K562 (cell line): ENCODE data around the gene PIF1. TPM values are rescaled to one million over a fixed set of nuclear protein-coding genes. Genes with fewer than 3 reads are reported as not detected.

Experiments
- ADNP ChIP-seq: fragments of 200-800 bp; sonication (Bioruptor generic); IDR thresholded peaks from 2 replicates; pipeline ENCODE4 v1.6.1; 2016; ENCODE audit warnings: missing genetic modification characterization, missing compliant biosample characterization
- BDP1 ChIP-seq: IDR thresholded peaks from 3 replicates; pipeline ENCODE4 v1.6.1; 2011; ENCODE audit not compliant: insufficient read length, insufficient read depth
- EHMT2 ChIP-seq: fragments of 450-650 bp; IDR thresholded peaks from 2 replicates; pipeline ENCODE4 v1.6.1; 2018; ENCODE audit warnings: antibody characterized with exemption
- ELF2 ChIP-seq: fragments of 250-450 bp; sonication (Bioruptor Pico); IDR thresholded peaks from 2 replicates; pipeline ENCODE4 v1.5.0; 2021; ENCODE audit warnings: mild to moderate bottlenecking
- ELF4 ChIP-seq: fragments of 450-650 bp; formaldehyde crosslinking; IDR thresholded peaks from 2 replicates; pipeline ENCODE4 v1.4.0; 2022; ENCODE audit warnings: missing genetic modification characterization
- GTF2E2 ChIP-seq: fragments of 200-800 bp; sonication (Bioruptor generic); IDR thresholded peaks from 2 replicates; pipeline ENCODE4 v1.6.1; 2016; ENCODE audit warnings: missing genetic modification characterization, missing compliant biosample characterization
- KDM5B ChIP-seq: fragments of 200-600 bp; sonication (generic); IDR thresholded peaks from 2 replicates; pipeline ENCODE4 v1.6.1; 2012; ENCODE audit warnings: low read depth, mild to moderate bottlenecking, moderate library complexity, low read length, control low read depth, inconsistent platforms; ENCODE audit not compliant: insufficient replicate concordance
- NCOR1 ChIP-seq: fragments of 450-650 bp; IDR thresholded peaks from 2 replicates; pipeline ENCODE4 v1.6.1; 2016; ENCODE audit warnings: mild to moderate bottlenecking, moderate library complexity
- PHF8 ChIP-seq: fragments of 200-600 bp; sonication (generic); IDR thresholded peaks from 2 replicates; pipeline ENCODE4 v1.6.1; 2012; ENCODE audit warnings: mixed run types, mild to moderate bottlenecking, inconsistent platforms, low read length, moderate library complexity, borderline replicate concordance
- PML ChIP-seq: IDR thresholded peaks from 2 replicates; pipeline ENCODE4 v1.6.1; 2012; ENCODE audit warnings: low read length, inconsistent platforms
- ZKSCAN1 ChIP-seq: fragments of 150-350 bp; IDR thresholded peaks from 2 replicates; pipeline ENCODE4 v1.6.1; 2016; ENCODE audit warnings: low read depth, low read length
- ZNF133 ChIP-seq: fragments of 250-450 bp; sonication (Bioruptor Pico); IDR thresholded peaks from 2 replicates; pipeline ENCODE4 v1.4.0; 2020; ENCODE audit warnings: mild to moderate bottlenecking
- polyA plus RNA-seq, 8 experiments: library from polyadenylated mRNA; depleted of rRNA in 4 of 8; stranded (reverse) in 5 of 8; unstranded in 3 of 8; fragments of >200 nt; fragmentation: Nextera tagmentation in 2 of 8; fragmentation: Illumina TruSeq in 1 of 8; extraction: Ambion mirVana in 2 of 8; extraction: Trizol in 1 of 8; gene quantifications; 2 replicates each; pipeline versions ENCODE4 v1.2.1 to v1.2.3, GENCODE V29; 2011 to 2014; ENCODE audit warnings: inconsistent platforms in 1 of 8, missing spikeins in 1 of 8
- total RNA-seq, 7 experiments: library from RNA; depleted of rRNA in 6 of 7; stranded (reverse); fragments of >200 nt in 6 of 7; fragmentation: Illumina TruSeq in 2 of 7; extraction: Trizol in 2 of 7; gene quantifications; 2 replicates each; pipeline versions ENCODE4 v1.2.1 to v1.2.3, GENCODE V29; 2011 to 2021; ENCODE audit warnings: low replicate concordance in 1 of 7
- TF ChIP-seq, protein P1 (sequence below), 2 experiments: fragments of 450-650 bp in 1 of 2; sonication (generic) in 1 of 2; formaldehyde crosslinking in 1 of 2; IDR thresholded peaks in 1 of 2; conservative IDR thresholded peaks in 1 of 2; 2 replicates each; pipeline versions ENCODE4 v1.6.1 to v1.8.1; 2016 to 2023; ENCODE audit warnings: mild to moderate bottlenecking in 2 of 2, moderate library complexity in 2 of 2, inconsistent platforms in 1 of 2, missing genetic modification reagents in 1 of 2
- TF ChIP-seq, protein P2 (sequence below): sonication (generic); formaldehyde crosslinking; IDR thresholded peaks from 2 replicates; pipeline ENCODE4 v1.8.1; 2023; ENCODE audit warnings: missing genetic modification reagents, mild to moderate bottlenecking, borderline replicate concordance
- TF ChIP-seq, protein P3 (sequence below), 2 experiments: fragments of 250-450 bp in 1 of 2; fragments of 450-650 bp in 1 of 2; sonication (Bioruptor Pico) in 1 of 2; IDR thresholded peaks; 2 replicates each; pipeline versions ENCODE4 v1.6.1 to v1.8.0; 2016 to 2021; ENCODE audit warnings: mild to moderate bottlenecking in 2 of 2, moderate library complexity in 2 of 2, missing compliant biosample characterization in 1 of 2, missing genetic modification characterization in 1 of 2
- TF ChIP-seq, protein P4 (sequence below), 2 experiments: fragments of 150-350 bp in 1 of 2; IDR thresholded peaks; 2 replicates each; pipeline ENCODE4 v1.6.1; 2012 to 2016; ENCODE audit warnings: low read depth in 2 of 2, low read length in 2 of 2, mild to moderate bottlenecking in 1 of 2, moderate library complexity in 1 of 2

PIF1 gene
- total and polyA plus RNA-seq, 9 of the 15 experiments (the other 6 are each of a cell fraction or from before 2014, with no cell fraction given), result 1.1 to 37.9 (median 11.5) TPM

DNA sequence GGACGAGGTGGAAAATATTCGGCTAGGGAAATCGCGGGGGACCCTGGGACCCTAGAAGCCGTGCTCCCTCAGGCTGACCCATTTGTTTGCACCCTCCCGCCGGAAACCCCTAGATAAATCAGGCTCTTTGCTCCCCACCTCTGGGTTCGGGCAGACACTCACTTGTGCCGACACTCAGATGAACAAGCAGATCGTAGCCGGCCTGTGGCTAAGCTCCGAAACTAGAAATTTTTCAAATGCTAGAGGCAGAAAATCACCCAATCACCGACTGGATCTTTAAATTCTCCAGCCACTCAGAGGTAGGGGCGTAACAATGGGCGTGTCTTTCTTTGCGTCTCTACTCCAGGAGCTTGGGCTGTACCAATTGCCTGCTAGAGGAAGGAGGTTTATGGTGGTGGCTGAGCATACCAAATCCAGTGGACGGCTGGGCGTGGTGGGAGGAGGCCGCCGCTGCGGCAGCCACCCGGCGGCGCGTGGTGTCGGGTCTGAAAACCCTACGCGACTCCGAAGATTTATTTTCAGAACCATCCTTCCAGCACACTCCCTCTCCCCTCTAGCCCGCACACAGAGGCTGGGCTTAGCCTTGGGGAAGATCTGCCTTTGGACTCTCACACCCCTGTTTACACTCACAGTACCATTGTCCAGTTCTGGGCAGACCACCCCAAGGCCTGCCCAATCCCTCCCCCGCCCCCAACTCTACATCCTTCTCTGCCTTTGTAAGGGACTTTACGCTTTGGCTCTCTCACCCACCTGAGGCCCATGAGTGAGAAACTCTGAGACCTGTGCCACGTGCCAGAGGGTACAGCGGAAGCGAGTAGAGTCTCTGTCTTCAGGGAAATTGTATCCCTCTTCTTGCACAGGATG is at the start of gene PIF1 (continued):
- TF ChIP-seq ZKSCAN1, result 0 out of 2 replicates have a peak, but pooled peaks have one; percentile 53
- no peak for TF ChIP-seq NCOR1
- TF ChIP-seq KDM5B, result peak; percentile 52
- TF ChIP-seq, protein P1, sequence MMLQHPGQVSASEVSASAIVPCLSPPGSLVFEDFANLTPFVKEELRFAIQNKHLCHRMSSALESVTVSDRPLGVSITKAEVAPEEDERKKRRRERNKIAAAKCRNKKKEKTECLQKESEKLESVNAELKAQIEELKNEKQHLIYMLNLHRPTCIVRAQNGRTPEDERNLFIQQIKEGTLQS (IDR thresholded peaks at IDR 0.05), result no peak
- TF ChIP-seq, protein P1 (CRISPR knock-in tag; conservative IDR thresholded peaks at IDR 0.05), result 0 out of 2 replicates have a peak, but pooled peaks have one; percentile 37
- TF ChIP-seq, protein P2, sequence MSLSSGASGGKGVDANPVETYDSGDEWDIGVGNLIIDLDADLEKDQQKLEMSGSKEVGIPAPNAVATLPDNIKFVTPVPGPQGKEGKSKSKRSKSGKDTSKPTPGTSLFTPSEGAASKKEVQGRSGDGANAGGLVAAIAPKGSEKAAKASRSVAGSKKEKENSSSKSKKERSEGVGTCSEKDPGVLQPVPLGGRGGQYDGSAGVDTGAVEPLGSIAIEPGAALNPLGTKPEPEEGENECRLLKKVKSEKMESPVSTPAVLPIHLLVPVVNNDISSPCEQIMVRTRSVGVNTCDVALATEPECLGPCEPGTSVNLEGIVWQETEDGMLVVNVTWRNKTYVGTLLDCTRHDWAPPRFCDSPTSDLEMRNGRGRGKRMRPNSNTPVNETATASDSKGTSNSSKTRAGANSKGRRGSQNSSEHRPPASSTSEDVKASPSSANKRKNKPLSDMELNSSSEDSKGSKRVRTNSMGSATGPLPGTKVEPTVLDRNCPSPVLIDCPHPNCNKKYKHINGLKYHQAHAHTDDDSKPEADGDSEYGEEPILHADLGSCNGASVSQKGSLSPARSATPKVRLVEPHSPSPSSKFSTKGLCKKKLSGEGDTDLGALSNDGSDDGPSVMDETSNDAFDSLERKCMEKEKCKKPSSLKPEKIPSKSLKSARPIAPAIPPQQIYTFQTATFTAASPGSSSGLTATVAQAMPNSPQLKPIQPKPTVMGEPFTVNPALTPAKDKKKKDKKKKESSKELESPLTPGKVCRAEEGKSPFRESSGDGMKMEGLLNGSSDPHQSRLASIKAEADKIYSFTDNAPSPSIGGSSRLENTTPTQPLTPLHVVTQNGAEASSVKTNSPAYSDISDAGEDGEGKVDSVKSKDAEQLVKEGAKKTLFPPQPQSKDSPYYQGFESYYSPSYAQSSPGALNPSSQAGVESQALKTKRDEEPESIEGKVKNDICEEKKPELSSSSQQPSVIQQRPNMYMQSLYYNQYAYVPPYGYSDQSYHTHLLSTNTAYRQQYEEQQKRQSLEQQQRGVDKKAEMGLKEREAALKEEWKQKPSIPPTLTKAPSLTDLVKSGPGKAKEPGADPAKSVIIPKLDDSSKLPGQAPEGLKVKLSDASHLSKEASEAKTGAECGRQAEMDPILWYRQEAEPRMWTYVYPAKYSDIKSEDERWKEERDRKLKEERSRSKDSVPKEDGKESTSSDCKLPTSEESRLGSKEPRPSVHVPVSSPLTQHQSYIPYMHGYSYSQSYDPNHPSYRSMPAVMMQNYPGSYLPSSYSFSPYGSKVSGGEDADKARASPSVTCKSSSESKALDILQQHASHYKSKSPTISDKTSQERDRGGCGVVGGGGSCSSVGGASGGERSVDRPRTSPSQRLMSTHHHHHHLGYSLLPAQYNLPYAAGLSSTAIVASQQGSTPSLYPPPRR (CRISPR knock-in tag), result no peak
- no peak for TF ChIP-seq ELF2 (CRISPR knock-in tag)
- TF ChIP-seq ADNP (tag), result no peak
- 0 out of 2 replicates have a peak, but pooled peaks have one; percentile 49 for TF ChIP-seq ELF4 (CRISPR knock-in tag)
- TF ChIP-seq, protein P3, sequence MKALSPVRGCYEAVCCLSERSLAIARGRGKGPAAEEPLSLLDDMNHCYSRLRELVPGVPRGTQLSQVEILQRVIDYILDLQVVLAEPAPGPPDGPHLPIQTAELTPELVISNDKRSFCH (CRISPR knock-in tag; IDR thresholded peaks at IDR 0.05), result no peak
- TF ChIP-seq, protein P3 (tag; IDR thresholded peaks at IDR 0.05), result no peak
- no peak for TF ChIP-seq BDP1
- peak; percentile 59; the same call in 1 of the 2 replicates for TF ChIP-seq PHF8
- TF ChIP-seq EHMT2, result peak; percentile 43; the same call in 1 of the 2 replicates
- TF ChIP-seq PML, result peak; percentile 53; the same call in 1 of the 2 replicates
- TF ChIP-seq, protein P4, sequence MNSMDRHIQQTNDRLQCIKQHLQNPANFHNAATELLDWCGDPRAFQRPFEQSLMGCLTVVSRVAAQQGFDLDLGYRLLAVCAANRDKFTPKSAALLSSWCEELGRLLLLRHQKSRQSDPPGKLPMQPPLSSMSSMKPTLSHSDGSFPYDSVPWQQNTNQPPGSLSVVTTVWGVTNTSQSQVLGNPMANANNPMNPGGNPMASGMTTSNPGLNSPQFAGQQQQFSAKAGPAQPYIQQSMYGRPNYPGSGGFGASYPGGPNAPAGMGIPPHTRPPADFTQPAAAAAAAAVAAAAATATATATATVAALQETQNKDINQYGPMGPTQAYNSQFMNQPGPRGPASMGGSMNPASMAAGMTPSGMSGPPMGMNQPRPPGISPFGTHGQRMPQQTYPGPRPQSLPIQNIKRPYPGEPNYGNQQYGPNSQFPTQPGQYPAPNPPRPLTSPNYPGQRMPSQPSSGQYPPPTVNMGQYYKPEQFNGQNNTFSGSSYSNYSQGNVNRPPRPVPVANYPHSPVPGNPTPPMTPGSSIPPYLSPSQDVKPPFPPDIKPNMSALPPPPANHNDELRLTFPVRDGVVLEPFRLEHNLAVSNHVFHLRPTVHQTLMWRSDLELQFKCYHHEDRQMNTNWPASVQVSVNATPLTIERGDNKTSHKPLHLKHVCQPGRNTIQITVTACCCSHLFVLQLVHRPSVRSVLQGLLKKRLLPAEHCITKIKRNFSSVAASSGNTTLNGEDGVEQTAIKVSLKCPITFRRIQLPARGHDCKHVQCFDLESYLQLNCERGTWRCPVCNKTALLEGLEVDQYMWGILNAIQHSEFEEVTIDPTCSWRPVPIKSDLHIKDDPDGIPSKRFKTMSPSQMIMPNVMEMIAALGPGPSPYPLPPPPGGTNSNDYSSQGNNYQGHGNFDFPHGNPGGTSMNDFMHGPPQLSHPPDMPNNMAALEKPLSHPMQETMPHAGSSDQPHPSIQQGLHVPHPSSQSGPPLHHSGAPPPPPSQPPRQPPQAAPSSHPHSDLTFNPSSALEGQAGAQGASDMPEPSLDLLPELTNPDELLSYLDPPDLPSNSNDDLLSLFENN (IDR thresholded peaks at IDR 0.05; ENCODE audit: low read depth in 2 of 2, low read length in 2 of 2), result no peak; a peak in 1 of 4 replicates
- TF ChIP-seq GTF2E2 (tag), result no peak
- no peak for TF ChIP-seq ZNF133 (CRISPR knock-in tag)
